ENCODE results near the gene LMBR1L. TPM values are rescaled to one million over a fixed set of nuclear protein-coding genes. Genes with fewer than 3 reads are reported as not detected.

The LMBR1L gene
- total and polyA plus RNA-seq, 2 of the 13 experiments (the other 11 are each of a cell fraction or from before 2014, with no cell fraction given) = 12.2 to 65.9 TPM

DNA sequence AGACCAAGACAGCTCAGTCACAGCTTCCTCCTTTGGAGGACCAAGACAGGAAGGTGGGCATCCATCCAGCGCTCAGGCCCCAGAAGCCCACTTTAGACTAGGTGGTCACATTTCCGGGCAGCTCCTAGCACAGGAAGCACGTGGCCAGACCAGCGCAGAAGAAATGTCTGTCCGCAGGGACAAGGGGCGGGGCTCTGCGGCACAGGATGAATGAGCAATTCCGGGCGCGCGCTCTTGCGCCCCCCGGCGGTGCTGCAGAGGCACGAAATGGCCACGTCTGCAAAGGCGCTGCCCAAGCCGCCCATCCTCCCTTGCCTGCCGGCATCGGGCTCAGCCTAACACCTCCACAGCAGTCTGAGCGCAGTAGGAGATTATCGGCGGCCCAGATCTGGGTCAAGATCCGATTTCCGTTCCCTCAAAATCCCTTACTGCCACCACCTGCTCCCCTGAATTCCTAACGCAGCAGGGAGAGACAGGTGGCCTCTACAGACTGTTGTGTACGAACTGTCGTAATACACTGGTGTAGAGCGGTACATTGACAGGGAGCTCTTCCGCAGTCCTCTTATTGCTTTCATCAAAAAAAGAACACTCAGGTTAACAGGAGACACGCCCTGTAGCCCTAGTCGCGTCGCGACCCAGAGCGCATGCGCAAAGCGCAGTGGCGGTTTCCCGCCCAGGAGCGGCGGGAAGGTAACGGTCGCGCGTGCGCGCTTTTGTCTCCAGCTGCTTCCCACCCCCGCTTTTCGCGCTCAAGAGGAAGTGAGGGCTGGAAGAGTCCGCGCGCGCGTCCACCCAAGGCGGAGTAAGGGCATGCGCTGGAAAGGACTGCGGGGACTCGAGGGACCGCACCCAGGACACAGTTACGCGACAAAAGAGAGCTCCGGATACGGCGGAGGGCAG is 19.8 kb upstream of the LMBR1L start (continued):
- TF ChIP-seq GFI1 (CRISPR knock-in tag; IDR thresholded peaks at IDR 0.05; ENCODE audit: borderline replicate concordance) (peak; percentile 85; the same call in 1 of the 2 replicates), RBFOX2 (IDR thresholded peaks at IDR 0.05; ENCODE audit: low read depth, low read length) (peak; percentile 93), MBNL3 (CRISPR knock-in tag; conservative IDR thresholded peaks at IDR 0.05) (no peak), ZNF260 (CRISPR knock-in tag; IDR thresholded peaks at IDR 0.05; ENCODE audit: borderline replicate concordance, low read depth) (no peak), KLF13 (CRISPR knock-in tag; IDR thresholded peaks at IDR 0.05) (no peak), ZNF839 (CRISPR knock-in tag; IDR thresholded peaks at IDR 0.05; ENCODE audit: borderline replicate concordance) (no peak), GATAD1 (CRISPR knock-in tag; IDR thresholded peaks at IDR 0.05) (peak; percentile 59), ZNF616 (CRISPR knock-in tag; IDR thresholded peaks at IDR 0.05; ENCODE audit: low read depth) (0 out of 2 replicates have a peak, but pooled peaks have one; percentile 54), ZNF747 (CRISPR knock-in tag; IDR thresholded peaks at IDR 0.05; ENCODE audit: borderline replicate concordance) (no peak; the same call in 1 of the 2 replicates), EEA1 (CRISPR knock-in tag; IDR thresholded peaks at IDR 0.05; ENCODE audit: borderline replicate concordance) (peak; percentile 93; the same call in 1 of the 2 replicates), ZNF274 (CRISPR knock-in tag; IDR thresholded peaks at IDR 0.05) (peak; percentile 70; the same call in 1 of the 2 replicates), STAT5B (CRISPR knock-in tag; IDR thresholded peaks at IDR 0.05) (no peak; the same call in 1 of the 2 replicates), ZNF746 (CRISPR knock-in tag; IDR thresholded peaks at IDR 0.05) (peak; percentile 60; the same call in 1 of the 2 replicates), MAFK (conservative IDR thresholded peaks at IDR 0.05 in 1 of 2, IDR thresholded peaks at IDR 0.05 in 1 of 2; ENCODE audit: low read length in 2 of 2) (peak; percentile 29 to 32; a peak in 1 of 4 replicates), GABPB1 (CRISPR knock-in tag; IDR thresholded peaks at IDR 0.05) (peak; percentile 88), ZFP36L2 (CRISPR knock-in tag; IDR thresholded peaks at IDR 0.05) (peak; percentile 43; the same call in 1 of the 2 replicates), ZMYM4 (CRISPR knock-in tag; IDR thresholded peaks at IDR 0.05) (peak; percentile 85), JARID2 (CRISPR knock-in tag; IDR thresholded peaks at IDR 0.05; ENCODE audit: insufficient replicate concordance) (no peak)
- TF ChIP-seq, protein P1, sequence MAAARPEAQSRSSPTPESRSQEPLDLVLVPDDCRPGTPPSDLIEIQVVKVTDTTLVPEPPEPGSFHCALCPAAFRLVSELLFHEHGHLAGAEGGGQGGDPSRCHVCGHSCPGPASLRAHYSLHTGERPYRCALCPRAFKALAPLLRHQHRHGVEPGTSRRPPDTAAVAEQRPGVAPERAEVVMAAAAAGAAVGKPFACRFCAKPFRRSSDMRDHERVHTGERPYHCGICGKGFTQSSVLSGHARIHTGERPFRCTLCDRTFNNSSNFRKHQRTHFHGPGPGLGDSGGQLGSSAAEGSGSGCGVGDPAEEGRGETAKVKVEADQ (CRISPR knock-in tag; IDR thresholded peaks at IDR 0.05; ENCODE audit: borderline replicate concordance) = 0 out of 2 replicates have a peak, but pooled peaks have one; percentile 16
- TF ChIP-seq, protein P2, sequence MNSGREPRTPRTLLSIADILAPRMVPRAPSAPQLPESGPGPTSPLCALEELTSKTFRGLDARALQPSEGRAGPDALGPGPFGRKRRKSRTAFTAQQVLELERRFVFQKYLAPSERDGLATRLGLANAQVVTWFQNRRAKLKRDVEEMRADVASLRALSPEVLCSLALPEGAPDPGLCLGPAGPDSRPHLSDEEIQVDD (CRISPR knock-in tag; IDR thresholded peaks at IDR 0.05; ENCODE audit: borderline replicate concordance) = no peak
- TF ChIP-seq, protein P3, sequence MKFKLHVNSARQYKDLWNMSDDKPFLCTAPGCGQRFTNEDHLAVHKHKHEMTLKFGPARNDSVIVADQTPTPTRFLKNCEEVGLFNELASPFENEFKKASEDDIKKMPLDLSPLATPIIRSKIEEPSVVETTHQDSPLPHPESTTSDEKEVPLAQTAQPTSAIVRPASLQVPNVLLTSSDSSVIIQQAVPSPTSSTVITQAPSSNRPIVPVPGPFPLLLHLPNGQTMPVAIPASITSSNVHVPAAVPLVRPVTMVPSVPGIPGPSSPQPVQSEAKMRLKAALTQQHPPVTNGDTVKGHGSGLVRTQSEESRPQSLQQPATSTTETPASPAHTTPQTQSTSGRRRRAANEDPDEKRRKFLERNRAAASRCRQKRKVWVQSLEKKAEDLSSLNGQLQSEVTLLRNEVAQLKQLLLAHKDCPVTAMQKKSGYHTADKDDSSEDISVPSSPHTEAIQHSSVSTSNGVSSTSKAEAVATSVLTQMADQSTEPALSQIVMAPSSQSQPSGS (CRISPR knock-in tag; IDR thresholded peaks at IDR 0.05) = peak; percentile 26
- TF ChIP-seq, protein P4, sequence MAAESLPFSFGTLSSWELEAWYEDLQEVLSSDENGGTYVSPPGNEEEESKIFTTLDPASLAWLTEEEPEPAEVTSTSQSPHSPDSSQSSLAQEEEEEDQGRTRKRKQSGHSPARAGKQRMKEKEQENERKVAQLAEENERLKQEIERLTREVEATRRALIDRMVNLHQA (CRISPR knock-in tag; IDR thresholded peaks at IDR 0.05) = no peak
- TF ChIP-seq, protein P5, sequence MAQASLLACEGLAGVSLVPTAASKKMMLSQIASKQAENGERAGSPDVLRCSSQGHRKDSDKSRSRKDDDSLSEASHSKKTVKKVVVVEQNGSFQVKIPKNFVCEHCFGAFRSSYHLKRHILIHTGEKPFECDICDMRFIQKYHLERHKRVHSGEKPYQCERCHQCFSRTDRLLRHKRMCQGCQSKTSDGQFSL (CRISPR knock-in tag; IDR thresholded peaks at IDR 0.05) = no peak
- TF ChIP-seq, protein P6, sequence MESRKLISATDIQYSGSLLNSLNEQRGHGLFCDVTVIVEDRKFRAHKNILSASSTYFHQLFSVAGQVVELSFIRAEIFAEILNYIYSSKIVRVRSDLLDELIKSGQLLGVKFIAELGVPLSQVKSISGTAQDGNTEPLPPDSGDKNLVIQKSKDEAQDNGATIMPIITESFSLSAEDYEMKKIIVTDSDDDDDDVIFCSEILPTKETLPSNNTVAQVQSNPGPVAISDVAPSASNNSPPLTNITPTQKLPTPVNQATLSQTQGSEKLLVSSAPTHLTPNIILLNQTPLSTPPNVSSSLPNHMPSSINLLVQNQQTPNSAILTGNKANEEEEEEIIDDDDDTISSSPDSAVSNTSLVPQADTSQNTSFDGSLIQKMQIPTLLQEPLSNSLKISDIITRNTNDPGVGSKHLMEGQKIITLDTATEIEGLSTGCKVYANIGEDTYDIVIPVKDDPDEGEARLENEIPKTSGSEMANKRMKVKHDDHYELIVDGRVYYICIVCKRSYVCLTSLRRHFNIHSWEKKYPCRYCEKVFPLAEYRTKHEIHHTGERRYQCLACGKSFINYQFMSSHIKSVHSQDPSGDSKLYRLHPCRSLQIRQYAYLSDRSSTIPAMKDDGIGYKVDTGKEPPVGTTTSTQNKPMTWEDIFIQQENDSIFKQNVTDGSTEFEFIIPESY (CRISPR knock-in tag; IDR thresholded peaks at IDR 0.05) = peak; percentile 74
